ENCODE results near the gene PLCD3.

Gene PLCD3

GRCh38 chr17:45149669-45150664 lies 17.7 kb upstream of the PLCD3 start:
- no peak for DNase-seq (ENCODE audit: low read depth)

DNA sequence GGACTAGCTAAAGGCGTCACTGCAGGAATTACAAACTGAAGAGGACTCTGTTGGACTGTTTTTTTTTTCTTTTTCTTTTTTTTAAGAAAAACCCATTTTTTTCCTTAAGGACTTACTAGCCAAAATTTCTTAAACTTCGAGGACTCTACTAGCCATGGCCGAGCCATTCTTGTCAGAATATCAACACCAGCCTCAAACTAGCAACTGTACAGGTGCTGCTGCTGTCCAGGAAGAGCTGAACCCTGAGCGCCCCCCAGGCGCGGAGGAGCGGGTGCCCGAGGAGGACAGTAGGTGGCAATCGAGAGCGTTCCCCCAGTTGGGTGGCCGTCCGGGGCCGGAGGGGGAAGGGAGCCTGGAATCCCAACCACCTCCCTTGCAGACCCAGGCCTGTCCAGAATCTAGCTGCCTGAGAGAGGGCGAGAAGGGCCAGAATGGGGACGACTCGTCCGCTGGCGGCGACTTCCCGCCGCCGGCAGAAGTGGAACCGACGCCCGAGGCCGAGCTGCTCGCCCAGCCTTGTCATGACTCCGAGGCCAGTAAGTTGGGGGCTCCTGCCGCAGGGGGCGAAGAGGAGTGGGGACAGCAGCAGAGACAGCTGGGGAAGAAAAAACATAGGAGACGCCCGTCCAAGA lies 16.8 kb upstream of the PLCD3 start:
- peak; percentile 55 for DNase-seq (ENCODE audit: low read depth)

- peak; percentile 99 for DNase-seq (ENCODE audit: low read depth)
These were observed 16.1 kb upstream of the PLCD3 start, which contains the start of gene HEXIM1 for GRCh38 chr17:45148183-45149036. Gene HEXIM1, plus strand, starts transcription at chr17:45148475. Its CDS starts 716 bp downstream, at chr17:45149191.

DNA sequence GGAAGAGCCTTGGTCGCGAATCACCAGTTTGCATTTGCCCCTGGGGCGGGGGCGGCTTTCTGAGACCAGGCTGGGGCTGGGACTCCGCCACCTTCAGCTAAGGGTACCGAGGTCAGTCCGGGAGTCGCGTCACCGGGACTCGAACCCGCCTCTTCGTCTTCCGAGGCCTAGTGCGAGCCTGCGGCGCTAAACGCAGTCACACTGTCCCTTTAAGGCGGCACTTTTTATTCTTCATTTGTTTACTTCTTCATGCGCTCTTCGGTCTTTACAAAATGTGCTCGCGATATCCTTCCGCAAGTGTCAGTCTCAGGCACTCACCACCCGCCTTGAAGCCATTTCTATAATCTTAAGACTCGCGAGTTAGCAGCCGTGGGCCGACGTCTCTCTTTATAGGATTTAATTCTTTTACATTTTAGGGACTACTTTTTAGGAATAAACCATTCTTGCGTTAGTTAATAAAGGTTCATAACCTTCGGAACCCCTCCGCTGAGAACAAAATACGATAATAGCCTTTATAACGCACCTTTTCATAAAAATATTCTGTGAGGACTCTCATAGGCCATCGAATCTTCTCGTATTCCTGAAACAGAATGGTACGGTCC lies 15.4 kb upstream of the PLCD3 start:
- DNase-seq (ENCODE audit: low read depth), result peak; percentile 60

- DNase-seq (ENCODE audit: low read depth), result peak; percentile 46
These were observed 14.7 kb upstream of the PLCD3 start for GRCh38 chr17:45146890-45147580.

GRCh38 chr17:45146592-45146889 lies 14.2 kb upstream of the PLCD3 start:
- DNase-seq (ENCODE audit: low read depth), result no peak

DNA sequence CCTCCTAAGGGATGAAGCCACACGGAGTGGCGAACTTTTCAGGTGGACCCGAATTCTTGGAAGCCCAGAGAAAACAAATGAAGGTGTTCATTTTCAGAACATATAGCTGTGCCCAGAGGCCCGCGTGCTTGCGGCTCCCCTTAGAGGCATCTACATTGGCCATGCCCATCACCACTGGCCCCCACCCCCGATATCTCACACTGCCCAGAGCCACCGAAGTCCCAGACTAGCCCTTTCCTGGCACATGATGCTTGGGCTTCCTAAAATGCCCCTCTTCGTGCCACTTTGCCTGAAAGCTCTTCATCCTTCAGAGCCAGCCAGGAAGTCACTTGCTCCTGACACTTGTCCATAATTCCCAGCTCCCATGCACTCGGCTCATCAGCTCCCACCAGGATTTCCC lies 13.9 kb upstream of the PLCD3 start:
- DNase-seq (ENCODE audit: low read depth), result no peak

GRCh38 chr17:45145035-45145389 lies 12.7 kb upstream of the PLCD3 start:
- no peak for DNase-seq (ENCODE audit: low read depth)

- no peak for DNase-seq (ENCODE audit: low read depth)
These were observed 12.1 kb upstream of the PLCD3 start for GRCh38 chr17:45144199-45145034.

- no peak for DNase-seq (ENCODE audit: low read depth)
These were observed 11.5 kb upstream of the PLCD3 start for GRCh38 chr17:45143767-45144198.

DNA sequence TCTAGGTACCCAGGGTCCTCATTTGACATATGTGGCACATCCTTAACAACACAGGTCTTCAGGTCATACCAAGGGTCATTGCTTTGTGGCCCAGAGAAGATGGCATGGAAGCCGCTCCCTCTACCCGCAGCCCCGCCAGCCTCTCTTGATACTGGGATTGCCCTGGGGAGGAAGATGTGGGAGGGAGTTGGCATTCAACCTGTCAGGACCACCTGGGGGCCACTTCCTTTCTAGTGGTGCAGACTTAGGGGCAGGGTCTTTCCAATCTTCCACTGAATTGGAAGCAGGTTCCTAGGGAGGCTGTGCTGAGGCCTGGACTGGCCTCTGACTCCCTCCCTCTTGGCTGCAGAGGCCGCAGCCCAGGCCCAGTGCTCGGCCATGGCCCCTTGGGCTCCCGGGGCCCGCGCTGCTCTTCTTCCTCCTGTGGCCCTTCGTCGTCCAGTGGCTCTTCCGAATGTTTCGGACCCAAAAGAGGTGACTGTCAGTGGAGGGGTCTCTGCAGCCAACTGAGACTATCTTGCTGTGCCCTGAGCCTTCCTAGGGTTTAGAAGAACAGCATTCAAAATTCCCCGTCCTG lies 10.9 kb upstream of the PLCD3 start:
- no peak for DNase-seq (ENCODE audit: low read depth)

- no peak for DNase-seq (ENCODE audit: low read depth)
These were observed 7.2 kb upstream of the PLCD3 start for GRCh38 chr17:45139533-45139920.

DNA sequence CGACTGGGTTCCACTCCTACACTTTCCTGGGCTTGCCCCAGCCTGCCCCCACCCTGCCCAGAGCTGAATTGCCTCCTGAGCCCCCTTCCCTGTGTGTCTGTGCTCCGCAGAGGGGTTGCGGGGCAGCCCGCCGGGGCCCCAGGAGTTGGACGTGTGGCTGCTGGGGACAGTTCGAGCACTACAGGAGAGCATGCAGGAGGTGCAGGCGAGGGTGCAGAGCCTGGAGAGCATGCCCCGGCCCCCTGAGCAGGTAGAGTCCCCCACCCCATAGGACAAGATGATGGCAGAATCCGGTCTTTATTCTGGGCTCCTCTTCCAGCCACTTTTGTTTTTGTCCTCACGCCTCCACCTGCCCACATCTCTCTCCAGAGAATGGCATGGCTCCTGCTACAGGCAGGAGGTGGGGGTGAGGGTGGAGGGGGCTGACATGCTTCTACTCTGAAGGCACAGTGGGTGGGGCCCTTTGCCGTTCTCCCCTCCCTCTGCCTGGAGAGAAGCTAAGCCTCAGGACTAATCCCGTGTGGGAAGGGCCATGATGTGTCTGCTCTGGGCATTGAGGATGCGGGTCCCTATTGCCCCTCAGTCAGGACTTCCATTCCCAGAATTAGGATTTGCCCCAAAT lies 6.7 kb upstream of the PLCD3 start:
- DNase-seq (ENCODE audit: low read depth), result no peak

GRCh38 chr17:45137561-45138305 lies 5.4 kb upstream of the PLCD3 start:
- no peak for DNase-seq (ENCODE audit: low read depth)

DNA sequence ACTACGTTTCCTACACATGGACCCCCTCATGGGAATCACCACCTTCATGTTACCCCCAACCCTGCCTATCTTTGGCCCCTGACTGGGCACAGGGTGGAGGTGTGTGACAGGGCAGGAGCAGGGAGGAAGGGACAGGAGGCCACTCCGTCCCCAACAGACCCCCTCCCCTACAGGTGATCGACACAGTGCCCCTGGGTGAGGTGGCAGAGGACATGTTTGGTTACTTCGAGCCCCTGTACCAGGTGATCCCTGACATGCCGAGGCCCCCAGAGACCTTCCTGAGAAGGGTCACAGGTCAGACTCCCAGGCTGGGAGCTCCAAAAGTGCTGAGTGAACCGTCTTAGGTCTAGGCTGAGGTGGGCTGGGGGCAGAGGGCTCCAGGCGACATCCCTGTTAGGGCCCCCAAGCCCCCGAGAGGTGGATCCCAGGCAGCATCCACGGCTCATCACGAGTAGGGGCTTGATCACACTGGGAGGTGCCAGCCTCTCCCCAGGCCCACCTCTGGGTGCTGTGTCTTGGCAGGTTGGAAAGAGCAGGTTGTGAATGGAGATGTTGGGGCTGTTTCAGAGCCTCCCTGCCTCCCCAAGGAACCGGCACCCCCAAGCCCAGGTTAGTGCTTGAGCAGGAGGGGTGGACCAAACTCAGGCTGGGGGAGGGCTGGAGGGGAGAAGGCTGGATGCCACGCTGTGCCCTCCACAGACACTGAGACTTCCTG lies 4.7 kb upstream of the PLCD3 start:
- DNase-seq (ENCODE audit: low read depth), result no peak

DNA sequence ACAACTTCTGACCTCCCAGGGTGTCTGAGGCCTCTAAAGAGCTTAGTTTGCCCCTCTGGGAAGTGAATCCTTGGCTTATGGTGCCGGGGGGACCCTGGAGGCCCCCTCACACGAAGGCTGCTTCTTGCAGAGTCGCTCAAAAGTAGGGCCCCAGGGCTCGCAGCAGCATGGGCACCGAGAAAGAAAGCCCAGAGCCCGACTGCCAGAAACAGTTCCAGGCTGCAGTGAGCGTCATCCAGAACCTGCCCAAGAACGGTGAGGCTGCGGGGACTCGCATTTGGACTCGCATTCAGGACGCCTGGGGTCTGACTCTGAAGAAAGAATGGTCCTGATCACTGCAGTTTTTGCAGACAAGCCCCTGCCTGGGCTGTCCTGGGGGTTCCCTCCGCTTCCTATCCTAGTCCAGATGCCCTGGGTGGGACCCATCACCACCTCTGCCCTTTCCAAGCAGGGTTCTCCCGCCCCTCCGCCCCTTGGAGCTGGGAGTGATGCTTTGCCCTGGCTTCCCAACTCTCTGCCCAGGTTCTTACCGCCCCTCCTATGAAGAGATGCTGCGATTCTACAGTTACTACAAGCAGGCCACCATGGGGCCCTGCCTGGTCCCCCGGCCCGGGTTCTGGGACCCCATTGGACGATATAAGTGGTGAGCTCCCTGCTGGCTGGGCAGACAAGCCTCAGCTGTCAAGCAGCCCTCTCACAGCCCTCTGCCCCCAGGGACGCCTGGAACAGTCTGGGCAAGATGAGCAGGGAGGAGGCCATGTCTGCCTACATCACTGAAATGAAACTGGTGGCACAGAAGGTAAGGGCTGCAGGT lies 3.9 kb upstream of the PLCD3 start:
- no peak for DNase-seq (ENCODE audit: low read depth)

GRCh38 chr17:45135192-45135977 lies 3.1 kb upstream of the PLCD3 start, which contains the start of gene ACBD4:
Gene ACBD4, plus strand, starts transcription at chr17:45135687. Its CDS starts 458 bp downstream, at chr17:45136145.
- DNase-seq (ENCODE audit: low read depth), result peak; percentile 91

Measured in T-helper 22 cell (primary cell).